Activated CD4-positive, alpha-beta T cell treated with anti-CD3 and anti-CD28 coated beads for 4 hours (primary cell): ENCODE results near the gene RAD21L1.

Experiments
- DNase-seq, 2 donors: peaks; one replicate each; pipeline ENCODE4 v3.0.0-alpha.2; 2020

RAD21L1 gene

GRCh38 chr20:1274485-1275311, 48.9 kb downstream of the RAD21L1 start:
- no peak for DNase-seq

DNA sequence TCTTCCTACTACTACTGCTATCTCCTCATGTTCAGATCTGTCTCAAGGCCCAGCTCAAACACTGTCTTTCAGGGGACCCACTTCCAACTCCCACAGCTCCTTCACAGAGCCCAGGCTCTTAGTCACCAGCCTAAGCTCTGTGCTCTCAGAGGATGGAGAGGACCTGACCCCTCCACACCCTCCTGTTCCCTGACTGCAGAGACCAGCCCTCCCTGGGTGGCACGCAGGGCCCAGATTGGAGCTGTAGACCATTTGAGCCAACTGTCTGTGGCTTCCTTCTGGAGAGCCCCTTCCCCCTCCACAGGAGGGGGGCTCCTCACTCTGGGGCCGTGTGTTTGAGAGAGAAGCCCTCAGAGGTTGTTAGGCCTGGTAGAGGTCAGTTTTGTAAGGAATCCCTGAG, 50.1 kb downstream of the RAD21L1 start:
- no peak for DNase-seq

GRCh38 chr20:1277529-1278322, 51.9 kb downstream of the RAD21L1 start:
- no peak for DNase-seq

GRCh38 chr20:1278993-1279392, 53.1 kb downstream of the RAD21L1 start:
- no peak for DNase-seq

DNA sequence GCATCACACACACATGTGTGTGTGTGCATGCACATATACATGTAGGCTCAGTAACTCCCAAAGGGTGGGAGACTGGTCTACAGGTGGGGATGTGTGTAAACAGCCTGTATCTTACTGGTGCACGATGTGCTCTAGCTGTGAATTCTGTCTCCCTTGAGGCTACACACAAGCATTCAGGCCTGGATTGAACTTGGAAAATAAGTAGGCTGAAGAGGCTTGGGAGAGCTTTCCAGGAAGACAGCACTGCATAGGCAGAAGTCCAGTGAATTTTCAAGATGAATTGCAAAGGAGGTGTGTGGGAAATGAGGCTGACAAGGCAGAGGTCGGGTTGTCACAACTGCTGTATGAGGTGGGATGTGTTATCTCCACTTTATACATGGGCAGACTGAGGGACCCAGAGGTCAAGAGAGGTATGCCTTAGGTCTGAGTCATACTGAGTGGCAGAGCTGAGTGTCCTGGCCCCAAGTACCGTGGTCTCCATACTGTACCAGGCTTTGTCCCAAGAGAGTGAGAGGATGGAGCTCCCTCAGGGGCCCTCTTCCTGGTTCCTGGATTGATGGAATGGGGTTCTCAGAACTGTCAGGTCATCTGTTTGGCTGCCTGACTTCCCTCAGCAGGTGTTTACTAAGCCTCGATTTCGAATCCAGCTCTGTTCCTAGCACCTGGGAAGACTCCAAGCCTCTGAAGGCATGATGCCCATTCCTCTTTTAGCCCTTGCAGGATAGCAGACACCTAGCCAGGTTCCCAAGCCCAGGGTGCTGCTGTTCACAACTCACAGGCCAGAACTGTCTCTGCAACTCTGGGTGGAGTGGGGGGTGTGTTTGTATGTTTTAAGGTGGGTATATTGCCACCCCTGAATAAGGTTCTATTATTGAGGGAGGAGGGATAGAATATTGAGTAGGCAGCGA, 54.6 kb downstream of the RAD21L1 start:
- no peak for DNase-seq

DNA sequence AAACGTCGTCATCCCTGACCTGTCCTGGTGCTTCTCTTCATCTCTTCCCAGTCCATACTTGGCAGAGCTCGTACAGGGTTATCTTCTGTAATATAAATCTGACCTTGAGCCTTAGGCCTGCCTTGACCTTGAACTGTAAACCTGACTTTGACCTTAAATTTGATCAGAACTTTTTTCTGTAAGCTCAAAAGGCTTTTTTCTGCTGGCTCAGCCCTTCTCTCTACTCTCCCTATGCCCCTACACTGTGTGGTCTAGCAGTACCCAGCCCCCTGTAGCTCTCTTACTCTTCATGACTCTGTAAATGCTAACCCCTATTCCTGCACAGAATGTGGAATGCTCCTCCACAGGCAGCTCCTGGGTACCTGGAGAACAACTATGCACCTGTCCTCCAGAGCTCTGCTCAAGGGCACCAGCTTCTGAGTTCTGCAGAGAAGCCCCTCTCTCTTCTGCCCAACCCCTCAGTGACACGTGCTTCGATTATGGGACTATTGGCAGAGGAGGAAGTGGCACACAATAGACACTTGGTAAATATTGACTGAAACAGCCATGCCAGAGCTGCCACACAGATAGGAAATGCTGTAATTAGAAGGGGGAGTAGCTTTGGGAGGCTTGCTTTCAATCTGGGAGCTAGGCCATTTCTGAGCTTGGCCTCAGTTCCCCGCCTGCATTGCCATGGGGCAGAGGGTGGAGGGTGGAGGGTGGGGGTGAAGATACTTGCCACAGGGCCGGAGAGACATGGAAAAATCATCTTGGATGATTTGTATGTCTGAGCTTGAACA, 55.6 kb downstream of the RAD21L1 start:
- no peak for DNase-seq

- no peak for DNase-seq
These were observed 57.1 kb downstream of the RAD21L1 start for GRCh38 chr20:1282966-1283365.

DNA sequence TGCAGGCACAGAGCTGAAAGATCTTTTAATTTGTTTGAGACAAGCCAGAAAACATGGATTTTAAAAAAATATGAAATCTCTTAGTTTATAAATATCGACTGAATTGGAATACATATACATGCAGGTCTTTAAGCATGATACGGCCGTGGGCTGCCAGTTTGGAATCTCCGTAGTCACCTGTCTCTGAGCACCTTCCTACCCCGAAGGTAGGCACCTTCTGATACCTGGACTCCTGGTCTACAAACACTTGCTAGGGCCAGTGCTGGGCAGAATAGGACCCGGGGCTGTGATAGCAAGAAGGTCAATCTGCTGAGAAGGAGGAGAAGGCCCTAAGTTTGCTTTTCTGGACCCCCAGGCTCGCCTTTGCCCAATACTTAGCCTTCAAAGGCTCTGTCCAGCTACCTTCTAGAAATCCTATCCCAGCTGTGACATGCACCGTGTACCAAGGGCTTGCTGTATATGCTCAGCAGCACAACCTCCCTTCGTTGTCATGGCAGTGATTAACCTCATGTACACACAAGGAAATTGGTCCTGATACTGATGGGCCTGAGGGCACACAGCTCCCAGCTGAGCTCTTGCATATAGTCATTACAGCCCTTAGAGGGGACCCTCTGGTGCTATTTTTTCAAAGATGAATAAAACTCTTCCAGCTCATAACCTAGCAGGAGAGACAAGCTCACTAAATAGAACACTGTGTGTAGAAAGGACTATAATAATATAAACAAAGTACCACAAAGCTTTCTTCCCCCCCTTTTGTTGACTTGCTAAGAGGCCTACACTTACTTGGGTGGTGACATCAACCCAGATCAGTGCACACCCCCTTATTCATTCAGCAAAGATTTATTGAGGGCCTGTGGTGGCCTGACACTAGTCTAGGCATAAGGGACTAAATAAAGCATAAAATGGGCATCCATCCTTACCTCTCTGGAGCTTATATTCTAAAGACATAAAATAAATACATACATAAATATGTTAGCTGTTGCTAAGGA, 58.0 kb downstream of the RAD21L1 start:
- no peak for DNase-seq

- DNase-seq, result peak in 1 of 2 donors; percentile 30
These were observed 60.6 kb downstream of the RAD21L1 start for GRCh38 chr20:1286267-1287024.

DNA sequence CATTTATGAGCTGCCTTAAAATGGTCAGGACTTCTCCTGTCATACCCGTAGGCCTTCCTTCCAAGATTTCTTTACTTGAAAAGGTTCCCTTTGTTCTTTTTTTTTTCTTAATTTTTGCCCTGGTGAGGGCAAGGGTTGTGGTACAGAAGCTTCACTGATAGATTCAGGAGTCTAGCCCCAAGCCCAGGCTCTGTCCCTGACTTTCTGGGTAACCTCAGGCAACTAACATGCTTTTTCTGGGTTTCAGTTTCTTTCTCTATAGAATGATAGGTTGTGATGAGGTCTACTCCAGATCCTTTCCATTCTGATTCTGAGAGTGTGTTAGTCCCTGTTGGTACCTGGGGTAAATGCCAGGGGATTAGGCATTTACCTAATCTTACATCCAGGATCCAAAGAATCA, 61.5 kb downstream of the RAD21L1 start:
- DNase-seq, result no peak

- DNase-seq, result no peak
These were observed 62.1 kb downstream of the RAD21L1 start for GRCh38 chr20:1287787-1288569.

DNA sequence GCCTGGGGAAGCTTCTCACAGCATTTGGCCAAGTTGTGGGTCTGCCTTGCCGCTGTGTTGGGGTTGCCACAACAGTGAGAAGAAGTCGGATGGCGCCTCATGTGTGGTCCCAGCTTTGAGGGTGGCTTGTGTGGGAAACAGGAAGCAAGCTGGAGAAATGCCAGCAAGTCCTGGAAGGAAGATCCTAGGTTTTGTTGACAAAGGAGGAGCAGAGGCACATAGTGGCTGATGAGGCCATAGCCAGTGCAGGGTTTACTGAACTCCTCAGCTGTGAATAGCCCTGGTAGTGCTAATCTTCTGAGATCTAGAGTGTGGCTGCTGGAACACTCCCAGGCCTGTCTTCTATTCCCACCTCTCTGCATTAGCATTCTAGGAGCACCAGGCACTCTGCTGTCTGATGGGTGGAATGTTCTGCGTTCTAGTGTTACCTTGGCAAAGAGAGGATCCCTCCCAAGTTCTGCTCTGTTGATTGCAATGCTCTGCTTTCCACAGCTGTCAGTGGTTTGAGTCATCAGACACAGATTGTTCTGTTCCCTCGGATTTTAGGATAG, 65.4 kb downstream of the RAD21L1 start:
- no peak for DNase-seq

DNA sequence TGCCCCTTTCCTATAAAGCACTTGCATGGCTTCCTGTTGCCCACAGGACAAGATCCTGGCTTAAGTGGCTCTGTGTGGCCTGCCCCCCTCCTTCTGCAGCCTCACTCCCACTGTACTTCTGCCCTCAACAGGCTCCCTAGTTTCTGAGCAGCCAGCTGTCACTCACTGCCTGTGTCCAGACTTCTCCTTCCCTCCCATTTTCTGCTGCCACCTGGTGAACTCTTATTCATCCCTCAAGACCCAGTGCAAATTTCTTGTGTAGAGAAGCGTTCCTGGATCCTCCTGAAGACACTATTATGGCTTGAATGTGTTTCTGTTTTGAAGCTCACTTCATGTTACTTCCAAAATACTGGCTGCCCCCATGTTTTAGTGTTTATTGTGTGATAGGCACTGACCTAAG, 66.8 kb downstream of the RAD21L1 start:
- DNase-seq, result no peak

- no peak for DNase-seq
These were observed 68.0 kb downstream of the RAD21L1 start for GRCh38 chr20:1293641-1294379.

DNA sequence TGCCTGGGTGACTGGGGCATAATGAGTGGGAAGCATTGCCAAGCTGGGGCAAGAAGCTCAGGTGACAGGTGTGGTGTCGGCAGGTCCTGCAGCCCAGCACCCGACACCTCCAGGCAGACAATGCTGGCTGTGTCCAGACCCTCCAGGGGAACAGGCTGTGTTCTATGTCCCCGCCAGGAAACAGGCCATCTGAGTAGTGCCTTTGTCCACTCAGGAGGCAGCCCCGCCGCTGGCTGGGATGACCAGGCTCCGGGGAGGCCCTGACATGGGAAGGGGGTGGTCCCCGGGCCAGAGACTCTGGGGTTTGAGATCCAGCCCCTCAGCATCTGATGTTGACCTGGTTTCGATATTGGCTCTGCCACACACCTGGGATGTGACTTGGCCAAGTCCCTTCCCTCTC, 68.7 kb downstream of the RAD21L1 start:
- no peak for DNase-seq

GRCh38 chr20:1295276-1295930, 69.6 kb downstream of the RAD21L1 start:
- no peak for DNase-seq

- DNase-seq, result no peak
These were observed 70.3 kb downstream of the RAD21L1 start for GRCh38 chr20:1296117-1296610.

DNA sequence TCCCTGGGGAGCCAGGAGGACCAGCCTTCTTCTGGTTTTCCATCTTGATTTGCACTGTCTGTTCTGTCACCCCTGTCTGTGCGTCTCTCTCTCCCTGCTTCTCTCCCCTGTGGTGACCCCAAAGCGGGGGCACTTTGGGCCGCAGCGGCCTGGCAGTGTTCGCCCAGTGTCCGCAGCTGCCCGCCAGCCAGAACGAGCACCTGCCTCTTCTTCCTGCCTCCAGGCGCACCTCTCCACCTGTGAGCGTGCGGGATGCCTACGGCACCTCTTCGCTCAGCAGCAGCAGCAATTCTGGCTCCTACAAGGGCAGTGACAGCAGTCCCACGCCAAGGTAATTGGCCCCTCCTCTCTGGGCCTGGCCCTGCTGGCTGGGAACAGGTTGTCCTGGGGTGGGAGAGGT, 71.1 kb downstream of the RAD21L1 start:
- no peak for DNase-seq
